Activated CD8-positive, alpha-beta memory T cell treated with anti-CD3 and anti-CD28 coated beads for 4 hours (primary cell): ENCODE results near the gene CARMIL1.

Experiments
- DNase-seq, 2 donors: peaks; one replicate each; pipeline ENCODE4 v3.0.0-alpha.2; 2020; ENCODE audit warnings: low read depth in 2 of 2

CARMIL1 gene

DNA sequence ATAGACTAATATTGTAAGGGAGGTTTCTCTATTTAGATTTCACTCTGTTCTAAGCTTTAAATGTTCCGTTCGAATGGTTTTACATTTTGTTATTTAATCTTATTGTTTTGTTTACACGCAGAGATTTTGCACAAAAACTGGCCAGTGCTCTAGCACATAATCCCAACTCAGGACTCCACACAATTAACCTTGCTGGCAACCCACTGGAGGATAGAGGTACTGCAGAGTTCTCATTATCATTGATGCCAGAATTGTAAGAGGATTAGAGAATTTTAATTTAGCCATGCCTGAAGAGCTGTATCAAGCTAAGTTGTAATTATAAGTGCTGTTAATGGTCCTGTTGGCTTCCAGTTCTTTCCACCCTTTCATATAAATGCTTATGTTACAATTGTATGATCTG, 193.1 kb downstream of the CARMIL1 start:
- DNase-seq = no peak

DNA sequence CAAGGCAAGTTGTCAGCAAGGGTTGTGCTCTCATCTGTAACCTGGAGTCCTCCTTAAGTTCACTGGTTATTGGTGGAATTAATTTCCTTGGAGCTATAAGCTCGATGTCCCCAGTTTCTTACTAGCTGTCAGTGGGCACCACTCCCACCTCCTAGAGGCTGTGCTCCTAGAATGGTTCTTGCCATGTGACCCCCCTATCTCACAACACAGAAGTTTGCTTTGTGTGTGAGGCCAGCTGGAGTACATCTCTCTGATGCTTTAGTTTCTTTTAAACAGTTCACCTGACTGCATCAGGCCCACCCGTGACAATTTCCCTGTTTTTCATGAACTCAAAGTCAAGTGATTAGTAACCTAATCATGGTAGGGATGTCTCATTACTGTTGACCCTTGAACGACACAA, 193.7 kb downstream of the CARMIL1 start:
- no peak for DNase-seq

GRCh38 chr6:25473447-25473846, 194.3 kb downstream of the CARMIL1 start:
- no peak for DNase-seq

- no peak for DNase-seq
Measured at GRCh38 chr6:25476126-25476525, 197.0 kb downstream of the CARMIL1 start.

DNA sequence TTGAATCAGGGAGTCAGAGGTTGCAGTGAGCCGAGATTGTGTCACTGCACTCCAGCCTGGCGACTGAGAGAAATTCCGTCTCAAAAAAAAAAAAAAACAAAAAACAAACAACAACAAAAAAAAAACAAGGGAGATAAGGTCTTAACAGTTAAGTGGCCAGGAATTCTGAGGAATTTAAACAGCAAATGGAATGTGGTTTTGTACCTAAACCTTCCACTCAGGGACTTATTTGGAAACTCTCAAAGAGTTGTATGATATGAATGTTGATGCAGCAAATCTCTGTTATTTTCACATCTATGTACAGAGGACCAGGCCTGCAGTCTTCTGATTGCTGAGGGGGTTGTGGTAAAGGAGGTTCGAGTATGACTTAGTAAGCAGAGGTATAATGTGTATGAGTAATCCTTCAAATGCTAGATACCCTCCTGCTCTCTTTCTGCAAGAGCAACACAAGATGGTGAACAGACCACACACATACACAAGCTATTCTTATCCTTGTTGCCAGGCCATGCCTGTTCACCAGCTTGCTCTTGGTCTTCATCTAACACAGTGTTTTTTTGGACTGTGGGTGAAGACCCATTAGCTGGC, 197.9 kb downstream of the CARMIL1 start:
- DNase-seq = no peak

GRCh38 chr6:25478973-25479372, 199.8 kb downstream of the CARMIL1 start:
- no peak for DNase-seq

- DNase-seq = no peak
Measured at GRCh38 chr6:25481267-25481666, 202.1 kb downstream of the CARMIL1 start.

DNA sequence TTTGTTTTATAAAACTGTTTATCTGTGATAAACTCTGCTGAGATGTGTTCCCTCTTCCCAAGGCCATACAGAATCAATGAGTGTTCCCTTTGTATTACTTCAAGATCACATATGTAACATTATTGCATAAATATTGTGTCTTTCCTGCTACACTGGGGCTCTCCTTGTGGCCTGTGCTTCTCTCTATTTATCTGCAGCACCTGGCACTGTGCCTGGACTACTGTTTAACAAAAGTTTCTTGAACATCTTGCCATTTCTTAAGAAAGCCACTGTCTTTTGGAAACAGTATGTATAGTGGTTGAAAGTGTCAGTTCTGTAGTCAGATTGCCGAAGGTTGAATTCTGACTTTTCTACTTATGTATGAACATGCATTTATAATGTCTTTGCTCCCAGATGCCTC, 203.8 kb downstream of the CARMIL1 start:
- no peak for DNase-seq

GRCh38 chr6:25483943-25484342, 204.8 kb downstream of the CARMIL1 start:
- no peak for DNase-seq

GRCh38 chr6:25484900-25485299, 205.7 kb downstream of the CARMIL1 start:
- no peak for DNase-seq

DNA sequence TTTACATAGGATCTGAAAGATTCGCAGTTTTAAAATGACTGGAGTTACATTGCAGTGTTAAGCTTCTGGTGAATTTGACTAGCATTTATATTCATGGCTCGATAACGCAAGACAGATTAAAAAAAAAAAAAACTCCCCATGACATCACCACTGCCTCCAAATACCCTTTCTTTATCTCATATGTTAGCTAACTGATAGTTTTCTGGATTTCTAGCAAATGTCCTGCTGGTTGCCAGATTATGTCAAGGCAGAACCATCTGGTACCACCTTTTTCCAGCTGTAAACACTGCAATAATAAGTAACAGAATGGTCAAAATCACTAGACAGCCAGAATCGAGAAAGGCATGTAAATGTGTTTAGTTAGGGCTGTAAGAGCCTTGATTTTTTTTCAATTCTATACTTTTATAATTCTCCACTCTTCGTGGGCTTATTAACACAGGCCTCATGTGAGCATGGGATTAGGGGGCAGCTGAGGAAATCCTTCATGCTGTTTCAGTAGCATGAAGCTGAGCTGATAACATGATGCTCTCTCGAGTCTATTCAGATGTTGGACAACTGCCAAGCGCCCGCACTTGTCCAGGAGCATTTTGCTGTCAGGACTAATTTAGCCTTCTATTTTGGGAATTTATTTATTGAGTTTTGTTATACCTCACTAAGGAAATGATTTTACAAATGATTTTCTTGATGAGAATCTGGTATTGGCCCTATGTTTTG, 206.8 kb downstream of the CARMIL1 start:
- DNase-seq = no peak

DNA sequence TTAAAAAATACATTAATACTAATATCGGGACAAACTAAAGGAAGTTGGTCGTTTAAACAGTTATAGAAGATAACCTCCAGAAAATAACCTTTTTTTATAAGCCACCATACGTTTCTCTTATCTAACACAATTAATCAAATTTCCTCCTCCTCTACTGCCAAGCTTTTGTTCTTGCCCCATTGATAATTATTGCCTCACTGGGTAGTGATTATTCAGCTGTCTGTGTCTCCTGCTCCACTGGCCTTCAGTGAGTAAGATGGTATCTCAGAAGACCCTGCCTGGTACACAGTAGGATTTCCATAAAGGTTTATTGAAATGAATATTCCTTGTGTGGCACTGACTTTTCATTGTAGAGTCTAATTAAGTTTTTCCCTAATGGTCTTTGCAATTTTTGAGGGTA, 207.4 kb downstream of the CARMIL1 start:
- DNase-seq = no peak

DNA sequence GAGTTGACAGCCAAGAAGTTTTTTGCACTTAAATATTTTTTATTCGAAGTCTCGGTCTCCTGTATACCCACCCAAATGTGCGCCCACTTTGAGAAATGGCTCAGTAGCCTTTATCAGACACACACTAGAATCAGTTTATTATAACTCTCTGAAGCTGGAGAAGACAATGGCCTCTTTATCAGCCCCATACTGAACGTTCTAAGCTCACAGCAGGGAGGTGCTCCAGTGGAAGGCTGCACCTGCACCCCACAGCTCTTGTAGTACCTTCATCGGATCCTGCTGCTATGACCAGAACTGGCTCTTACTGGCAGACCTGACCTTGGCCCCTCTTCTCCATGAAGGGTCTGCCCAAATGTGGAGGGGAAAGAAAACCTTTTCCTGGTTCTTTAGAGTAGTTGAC, 207.8 kb downstream of the CARMIL1 start:
- DNase-seq = no peak

- DNase-seq = no peak
Measured at GRCh38 chr6:25488156-25488555, 209.0 kb downstream of the CARMIL1 start.

DNA sequence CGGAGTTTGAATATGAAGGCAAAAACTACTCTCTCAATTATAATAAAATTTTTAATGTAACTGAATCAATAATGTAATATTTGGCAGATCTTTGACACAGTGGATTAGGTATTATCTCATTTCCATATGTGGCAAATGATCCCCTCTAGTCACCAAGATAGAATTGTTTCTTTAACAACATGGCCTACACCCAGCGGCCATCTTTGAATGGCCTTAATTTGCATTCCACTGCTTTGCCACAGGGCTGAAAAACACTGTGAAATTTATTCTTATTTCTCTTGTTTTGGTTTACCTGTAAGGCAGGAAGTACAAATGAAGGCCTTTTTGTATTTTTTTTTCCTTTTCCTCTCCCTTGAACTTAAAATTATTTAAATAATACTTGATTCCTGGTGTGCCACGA, 210.2 kb downstream of the CARMIL1 start:
- DNase-seq = no peak

GRCh38 chr6:25490018-25490801, 211.0 kb downstream of the CARMIL1 start:
- DNase-seq = peak; percentile 24 to 43

GRCh38 chr6:25492951-25493350, 213.8 kb downstream of the CARMIL1 start:
- DNase-seq = no peak

- DNase-seq = no peak
Measured at GRCh38 chr6:25494469-25494868, 215.3 kb downstream of the CARMIL1 start.

- DNase-seq = no peak
Measured at GRCh38 chr6:25497383-25498040, 218.3 kb downstream of the CARMIL1 start.

DNA sequence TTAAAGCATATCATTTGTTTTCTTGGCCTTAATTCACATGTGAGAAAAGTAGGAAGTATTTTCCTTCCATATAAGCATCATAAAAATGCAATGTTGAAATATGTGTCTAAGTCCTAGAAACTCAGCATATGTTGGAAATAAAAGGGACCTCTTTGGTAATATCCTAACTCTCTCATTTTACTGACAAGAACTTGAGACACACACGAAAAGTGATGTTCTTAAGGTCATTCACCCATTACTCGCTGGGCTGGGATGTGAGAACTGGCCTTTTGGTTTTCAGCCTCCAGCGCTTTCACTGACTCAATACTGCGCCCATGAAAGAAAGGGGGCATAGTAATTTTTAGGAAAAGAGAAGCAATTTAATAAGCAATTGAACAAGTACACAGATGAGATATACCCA, 219.3 kb downstream of the CARMIL1 start:
- DNase-seq = no peak

DNA sequence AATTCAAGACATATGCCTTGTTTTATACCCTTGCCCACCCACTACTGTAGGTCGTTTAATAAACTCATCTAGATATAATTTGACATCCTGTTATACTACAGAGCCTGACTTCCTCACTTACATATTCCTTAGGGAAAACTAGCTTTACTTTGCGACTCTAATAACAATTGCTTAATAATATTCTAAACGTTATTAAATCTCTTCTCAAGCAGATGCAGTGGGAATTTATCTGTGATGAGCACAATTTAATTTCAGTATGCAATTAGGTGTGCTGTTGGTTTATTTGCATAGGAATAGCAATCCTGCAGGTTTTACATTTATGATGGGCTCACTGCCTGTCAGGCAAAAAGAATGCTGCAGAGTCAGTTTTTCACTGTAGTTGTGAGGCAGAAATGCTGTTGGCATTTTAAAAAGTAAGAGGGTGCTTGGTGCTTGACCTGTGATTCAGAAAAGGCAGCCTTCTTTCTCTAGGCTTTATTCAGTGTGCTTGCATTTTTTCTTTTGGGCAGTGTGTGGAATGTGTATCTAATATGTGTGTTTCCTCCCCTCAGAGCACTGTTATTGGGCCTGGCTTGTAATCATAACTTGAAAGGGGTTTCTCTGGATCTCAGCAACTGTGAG, 220.6 kb downstream of the CARMIL1 start:
- DNase-seq = no peak

- DNase-seq = no peak
Measured at GRCh38 chr6:25503686-25504085, 224.5 kb downstream of the CARMIL1 start.
